HCT116 (cell line): ENCODE results near the gene CFHR2.

ENCODE experiments used
- CTCF ChIP-seq, 3 experiments: fragments of 200-600 bp in 1 of 3; sonication (generic) in 1 of 3; IDR thresholded peaks in 2 of 3; conservative IDR thresholded peaks in 1 of 3; 2 replicates each; pipeline ENCODE4 v1.5.1; 2012 to 2017; ENCODE audit warnings: low read depth in 2 of 3, low read length in 2 of 3, antibody characterized with exemption in 1 of 3, borderline replicate concordance in 1 of 3, control low read depth in 1 of 3, mild to moderate bottlenecking in 1 of 3, mixed read lengths in 1 of 3, mixed run types in 1 of 3, moderate library complexity in 1 of 3; ENCODE audit not compliant: insufficient read depth in 1 of 3
- EZH2 ChIP-seq: fragments of 200-600 bp; sonication (generic); IDR thresholded peaks from 2 replicates; pipeline ENCODE4 v1.6.1; 2017; ENCODE audit warnings: antibody characterized with exemption, mixed run types
- JUND ChIP-seq: IDR thresholded peaks from 2 replicates; pipeline ENCODE4 v1.6.1; 2012
- POLR2AphosphoS5 ChIP-seq: IDR thresholded peaks from 2 replicates; pipeline ENCODE4 v1.6.1; 2011; ENCODE audit warnings: mild to moderate bottlenecking, low read depth, low read length, moderate library complexity
- SIN3A ChIP-seq: IDR thresholded peaks from 2 replicates; pipeline ENCODE4 v1.6.1; 2012; ENCODE audit warnings: low read depth
- SP1 ChIP-seq: IDR thresholded peaks from 2 replicates; pipeline ENCODE4 v1.6.1; 2012; ENCODE audit warnings: low read depth
- YY1 ChIP-seq: IDR thresholded peaks from 2 replicates; pipeline ENCODE4 v1.6.1; 2011; ENCODE audit warnings: low read length, low read depth, moderate library complexity, mild to moderate bottlenecking; ENCODE audit not compliant: insufficient replicate concordance; ENCODE audit errors: extremely low read depth
- ZFX ChIP-seq: fragments of 450-650 bp; IDR thresholded peaks from 2 replicates; pipeline ENCODE4 v1.6.1; 2017
- ZNF274 ChIP-seq: fragments of 200-500 bp; sonication (Bioruptor generic); IDR thresholded peaks from 2 replicates; pipeline ENCODE4 v1.6.1; 2014; ENCODE audit warnings: mild to moderate bottlenecking, low read depth, low read length, inconsistent platforms

GRCh38 chr1:196910215-196910614 is 33.3 kb upstream of the CFHR2 start:
- no peak for TF ChIP-seq ZFX
- no peak for TF ChIP-seq JUND
- TF ChIP-seq SIN3A: no peak
- no peak for TF ChIP-seq SP1
- TF ChIP-seq ZNF274: no peak
- TF ChIP-seq CTCF (IDR thresholded peaks at IDR 0.05 in 2 of 3, conservative IDR thresholded peaks at IDR 0.05 in 1 of 3; ENCODE audit: borderline replicate concordance in 1 of 3, insufficient read depth in 1 of 3, low read depth in 2 of 3, low read length in 2 of 3): peak in 2 of 3 experiments; percentile 18 to 44; a peak in 3 of 6 replicates
- no peak for TF ChIP-seq POLR2AphosphoS5
- TF ChIP-seq YY1: no peak
- TF ChIP-seq EZH2: no peak
